Measurements from ENCODE around the gene OSBPL3. TPM values are rescaled to one million over a fixed set of nuclear protein-coding genes. Genes with fewer than 3 reads are reported as not detected.

The OSBPL3 gene
- total and polyA plus RNA-seq, 2 donors (not counting 1 experiment from before 2014, with no cell fraction given): 13.5 to 67.6 TPM

DNA sequence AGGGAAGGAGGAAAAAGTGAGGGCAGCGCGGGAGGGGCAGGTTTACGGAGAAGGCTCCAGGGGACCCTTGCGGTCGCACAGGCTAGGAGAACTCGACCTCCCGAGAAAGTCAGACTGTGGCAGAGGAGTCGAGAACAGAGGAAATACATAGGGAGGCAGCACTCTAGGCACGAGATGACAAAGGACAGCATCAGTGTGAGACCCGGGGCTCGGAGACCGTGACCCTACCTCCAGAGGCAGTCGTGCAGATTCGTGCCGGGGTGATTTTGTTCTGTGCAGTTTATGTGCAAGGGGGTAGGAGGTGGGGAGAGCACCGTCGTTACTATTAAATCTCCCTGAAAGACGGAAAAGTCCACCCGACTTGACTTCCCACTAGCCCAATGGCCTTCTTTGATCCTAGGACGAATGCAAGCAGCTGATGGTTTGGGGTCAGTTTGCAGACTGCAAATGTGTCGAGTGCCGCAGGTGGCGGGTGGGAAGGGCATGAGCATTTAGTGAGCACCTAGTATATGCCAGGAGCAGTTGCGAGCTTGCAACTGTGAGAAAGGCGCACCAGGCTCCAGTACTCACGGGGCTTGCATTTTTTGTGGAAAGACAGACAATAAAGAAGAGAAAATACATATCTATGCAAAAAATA is 674 bp upstream of the OSBPL3 start:
- Histone ChIP-seq H3K27me3 (replicated peaks in 1 of 4; ENCODE audit: control extremely low read depth in 1 of 4, control insufficient read depth in 3 of 4, insufficient read depth in 4 of 4, low read length in 3 of 4) (no peaks in the 10 kb centered on the region), H2AFZ (ENCODE audit: insufficient read depth, low read depth, low read length, poor library complexity, severe bottlenecking) (peak overlapping the region; percentile 94), H3K27ac (ENCODE audit: low read length in 2 of 2) (peak overlapping the region; percentile 55 to 78), H3K9me3 (ENCODE audit: control extremely low read depth in 1 of 3, control insufficient read depth in 2 of 3, insufficient read depth in 1 of 3, low read length in 2 of 3) (no peaks in the 10 kb centered on the region), H3K4me1 (ENCODE audit: control insufficient read depth in 2 of 2, insufficient read depth in 2 of 2, low read length in 2 of 2) (peaks cover 17 to 27% of the 10 kb centered on the region in 2 donors), H3K4me3 (ENCODE audit: control extremely low read depth in 1 of 5, extremely low read depth in 1 of 5, insufficient read depth in 1 of 5, low read depth in 2 of 5, low read length in 4 of 5) (peak overlapping the region; percentile 73 to 97 (median 87)), H3K36me3 (replicated peaks in 1 of 2; ENCODE audit: control extremely low read depth in 1 of 2, control insufficient read depth in 1 of 2, extremely low read depth in 1 of 2, insufficient read depth in 2 of 2, low read length in 1 of 2) (no peaks in the 10 kb centered on the region), H4K20me1 (ENCODE audit: control insufficient read depth, insufficient read depth, low read length, poor library complexity, severe bottlenecking) (peaks cover 10% of the 10 kb centered on the region), H3K79me2 (ENCODE audit: control insufficient read depth, insufficient read depth, low read length) (peaks cover 33% of the 10 kb centered on the region), H3K4me2 (replicated peaks; ENCODE audit: low read depth, low read length, poor library complexity, severe bottlenecking) (peak overlapping the region; percentile 89), H3K9ac (ENCODE audit: low read length) (peak overlapping the region; percentile 85)
- DNase-seq (no peak), ATAC-seq (ENCODE audit: low read depth) (peak; percentile 32)
- no peaks in the 10 kb centered on the region for H3K27me3 Mint-ChIP-seq
- H3K9me3 Mint-ChIP-seq (ENCODE audit: insufficient read depth): no peaks in the 10 kb centered on the region
- ChIA-PET CTCF (interaction anchor here (0.7 to 7.3 kb wide), 12 partner anchors 13 to 168 kb away, joined by 3 to 116 read pairs (median 6); no protein-coding TSS in a partner anchor), POLR2A (interaction anchor here (0.5 to 1.1 kb wide), 3 partner anchors 11 to 30 kb away, joined by 3 to 4 read pairs (median 3); no protein-coding TSS in a partner anchor)
- 3% methylated on average over 16 of the region's 26 CpGs for WGBS (ENCODE audit: insufficient coverage)
- no peak for TF ChIP-seq EZH2 (IDR thresholded peaks at IDR 0.05; ENCODE audit: borderline replicate concordance, insufficient read depth, low read depth, low read length, poor library complexity, severe bottlenecking)
- TF ChIP-seq, protein P1, sequence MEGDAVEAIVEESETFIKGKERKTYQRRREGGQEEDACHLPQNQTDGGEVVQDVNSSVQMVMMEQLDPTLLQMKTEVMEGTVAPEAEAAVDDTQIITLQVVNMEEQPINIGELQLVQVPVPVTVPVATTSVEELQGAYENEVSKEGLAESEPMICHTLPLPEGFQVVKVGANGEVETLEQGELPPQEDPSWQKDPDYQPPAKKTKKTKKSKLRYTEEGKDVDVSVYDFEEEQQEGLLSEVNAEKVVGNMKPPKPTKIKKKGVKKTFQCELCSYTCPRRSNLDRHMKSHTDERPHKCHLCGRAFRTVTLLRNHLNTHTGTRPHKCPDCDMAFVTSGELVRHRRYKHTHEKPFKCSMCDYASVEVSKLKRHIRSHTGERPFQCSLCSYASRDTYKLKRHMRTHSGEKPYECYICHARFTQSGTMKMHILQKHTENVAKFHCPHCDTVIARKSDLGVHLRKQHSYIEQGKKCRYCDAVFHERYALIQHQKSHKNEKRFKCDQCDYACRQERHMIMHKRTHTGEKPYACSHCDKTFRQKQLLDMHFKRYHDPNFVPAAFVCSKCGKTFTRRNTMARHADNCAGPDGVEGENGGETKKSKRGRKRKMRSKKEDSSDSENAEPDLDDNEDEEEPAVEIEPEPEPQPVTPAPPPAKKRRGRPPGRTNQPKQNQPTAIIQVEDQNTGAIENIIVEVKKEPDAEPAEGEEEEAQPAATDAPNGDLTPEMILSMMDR (IDR thresholded peaks at IDR 0.05): no peak
- intact Hi-C loops (cut with micrococcal nuclease): loop anchor here (1.0 to 10.0 kb wide), 8 partner anchors 70 to 261 kb away; partner anchors contain the start of gene CYCS
- H3K4me3 Mint-ChIP-seq: peak overlapping the region; percentile 95
- peak overlapping the region; percentile 96 for H3K27ac Mint-ChIP-seq
- peaks cover 49% of the 10 kb centered on the region for H3K4me1 Mint-ChIP-seq

DNA sequence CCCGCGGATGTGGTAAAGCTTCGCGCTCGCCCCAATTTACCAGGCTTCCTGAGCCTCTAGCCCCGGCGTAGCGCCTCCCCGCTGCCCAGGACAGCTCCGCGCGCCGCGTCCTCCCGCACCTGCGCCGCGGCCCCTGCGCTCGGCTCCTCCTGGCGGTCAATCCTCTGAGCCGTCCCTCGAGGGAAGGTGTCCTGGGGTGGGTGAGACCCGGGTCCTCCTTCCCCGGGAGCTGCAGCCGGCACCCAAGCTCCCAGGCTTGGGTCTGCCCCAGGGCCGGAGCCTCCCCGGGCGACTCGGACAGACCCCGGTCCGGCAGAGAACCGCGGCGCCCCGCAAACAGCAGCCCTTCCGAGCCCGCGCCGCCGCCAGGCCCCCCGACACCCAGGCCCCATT is 512 bp downstream of the OSBPL3 start:
- CTCF ChIA-PET: interaction anchor here (0.7 to 7.3 kb wide), 21 partner anchors 12 to 167 kb away, joined by 3 to 116 read pairs (median 5); no protein-coding TSS in a partner anchor
- ATAC-seq (ENCODE audit: low read depth) (peak; percentile 22), DNase-seq (peak; percentile 82)
- Histone ChIP-seq H3K4me1 (ENCODE audit: control insufficient read depth in 2 of 2, insufficient read depth in 2 of 2, low read length in 2 of 2) (peaks cover 17 to 27% of the 10 kb centered on the region in 2 donors), H4K20me1 (ENCODE audit: control insufficient read depth, insufficient read depth, low read length, poor library complexity, severe bottlenecking) (peaks cover 10% of the 10 kb centered on the region), H3K9me3 (ENCODE audit: control extremely low read depth in 1 of 3, control insufficient read depth in 2 of 3, insufficient read depth in 1 of 3, low read length in 2 of 3) (no peaks in the 10 kb centered on the region), H2AFZ (ENCODE audit: insufficient read depth, low read depth, low read length, poor library complexity, severe bottlenecking) (peak overlapping the region; percentile 94), H3K27ac (ENCODE audit: low read length in 2 of 2) (peak overlapping the region; percentile 7 to 50), H3K9ac (ENCODE audit: low read length) (peak overlapping the region; percentile 85), H3K4me2 (replicated peaks; ENCODE audit: low read depth, low read length, poor library complexity, severe bottlenecking) (peak overlapping the region; percentile 89), H3K27me3 (replicated peaks in 1 of 4; ENCODE audit: control extremely low read depth in 1 of 4, control insufficient read depth in 3 of 4, insufficient read depth in 4 of 4, low read length in 3 of 4) (no peaks in the 10 kb centered on the region), H3K79me2 (ENCODE audit: control insufficient read depth, insufficient read depth, low read length) (peaks cover 44% of the 10 kb centered on the region), H3K4me3 (ENCODE audit: control extremely low read depth in 1 of 5, extremely low read depth in 1 of 5, insufficient read depth in 1 of 5, low read depth in 2 of 5, low read length in 4 of 5) (peak overlapping the region; percentile 21 to 97 (median 76)), H3K36me3 (replicated peaks in 1 of 2; ENCODE audit: control extremely low read depth in 1 of 2, control insufficient read depth in 1 of 2, extremely low read depth in 1 of 2, insufficient read depth in 2 of 2, low read length in 1 of 2) (no peaks in the 10 kb centered on the region)
- 1% methylated on average over 42 of the region's 42 CpGs for WGBS (ENCODE audit: insufficient coverage)
- Mint-ChIP-seq H3K4me1 (peaks cover 52% of the 10 kb centered on the region), H3K27ac (peak overlapping the region; percentile 72), H3K9me3 (ENCODE audit: insufficient read depth) (no peaks in the 10 kb centered on the region), H3K27me3 (no peaks in the 10 kb centered on the region), H3K4me3 (peak overlapping the region; percentile 95)
- TF ChIP-seq, protein P1 (IDR thresholded peaks at IDR 0.05): peak; percentile 37
- TF ChIP-seq EZH2 (IDR thresholded peaks at IDR 0.05; ENCODE audit: borderline replicate concordance, insufficient read depth, low read depth, low read length, poor library complexity, severe bottlenecking): no peak
- intact Hi-C loops (cut with micrococcal nuclease): loop anchor here (1.0 to 5.0 kb wide), 4 partner anchors 16 to 407 kb away; partner anchors contain the start of gene PALS2
- POLR2A ChIA-PET: interaction anchor here (0.7 to 2.0 kb wide), 7 partner anchors 9 to 159 kb away, joined by 3 to 15 read pairs (median 4); partner anchors contain the start of gene CYCS

All from B cell (primary cell).